Measurements from ENCODE around the gene NPTX1. TPM values are rescaled to one million over a fixed set of nuclear protein-coding genes. Genes with fewer than 3 reads are reported as not detected.

Gene NPTX1
- 12.9 TPM for total RNA-seq

GRCh38 chr17:80475910-80476876 lies at the start of gene NPTX1:
Gene NPTX1, minus strand, starts transcription at chr17:80476607. Its CDS starts 161 bp downstream, at chr17:80476446.

Other genes with a start within 250 kb of the NPTX1 start
- 72.9 TPM for gene RNF213, start 215.8 kb downstream of the NPTX1 start, total RNA-seq
- 23.5 TPM for gene ENDOV, start 61.4 kb downstream of the NPTX1 start, total RNA-seq
- gene RPTOR, start 68.2 kb upstream of the NPTX1 start, total RNA-seq = 43.5 TPM